Central memory CD4-positive, alpha-beta T cell (primary cell): ENCODE data around the gene MSI2.

Experiments
- DNase-seq: peaks from one replicate; pipeline ENCODE4 v3.0.0; 2022

MSI2 gene

DNA sequence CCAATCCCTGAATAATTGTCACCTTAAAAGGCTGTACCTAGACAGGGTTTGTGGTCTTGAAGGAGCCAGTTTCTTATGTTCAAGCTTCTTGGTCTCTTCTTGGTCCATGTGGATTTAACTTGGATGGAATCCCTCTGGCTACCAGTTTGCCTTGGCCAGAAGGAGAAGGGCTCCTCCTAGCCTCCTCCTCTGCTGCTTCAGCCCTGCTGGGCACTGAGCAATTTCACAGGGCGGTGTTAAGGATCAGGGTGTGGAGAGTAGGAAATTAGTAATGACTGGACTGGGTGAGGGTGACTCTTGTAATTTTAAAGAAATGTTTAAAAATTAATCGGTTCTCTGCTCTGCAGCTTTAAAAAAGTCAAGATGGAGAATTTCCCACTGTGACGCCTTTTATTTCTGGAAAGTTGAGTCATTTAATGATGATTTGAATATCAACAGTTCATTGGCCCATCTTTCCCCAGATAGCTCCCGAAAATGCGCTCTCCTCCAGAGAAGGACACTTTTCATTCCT lies 96.4 kb downstream of the MSI2 start:
- no peak for DNase-seq

DNA sequence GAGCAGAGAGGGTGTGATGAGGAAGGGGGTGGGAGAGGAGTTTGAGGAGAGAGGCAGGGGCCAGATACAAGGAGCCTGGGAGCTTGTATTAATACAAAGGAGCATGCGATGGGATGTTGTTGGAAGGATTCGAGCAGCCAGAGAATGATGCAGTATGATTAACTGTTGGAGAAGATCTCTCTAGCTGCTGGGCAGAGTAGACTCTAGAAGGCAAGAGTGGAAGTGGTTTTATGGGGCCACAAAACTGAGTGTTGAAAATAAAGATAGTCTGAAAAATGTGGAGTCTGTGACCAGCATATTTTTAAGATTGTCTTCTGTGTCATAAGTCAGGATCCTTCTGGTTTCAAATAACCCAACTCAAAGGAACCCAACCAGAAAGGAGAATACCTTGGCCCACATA lies 98.3 kb downstream of the MSI2 start:
- DNase-seq: no peak

DNA sequence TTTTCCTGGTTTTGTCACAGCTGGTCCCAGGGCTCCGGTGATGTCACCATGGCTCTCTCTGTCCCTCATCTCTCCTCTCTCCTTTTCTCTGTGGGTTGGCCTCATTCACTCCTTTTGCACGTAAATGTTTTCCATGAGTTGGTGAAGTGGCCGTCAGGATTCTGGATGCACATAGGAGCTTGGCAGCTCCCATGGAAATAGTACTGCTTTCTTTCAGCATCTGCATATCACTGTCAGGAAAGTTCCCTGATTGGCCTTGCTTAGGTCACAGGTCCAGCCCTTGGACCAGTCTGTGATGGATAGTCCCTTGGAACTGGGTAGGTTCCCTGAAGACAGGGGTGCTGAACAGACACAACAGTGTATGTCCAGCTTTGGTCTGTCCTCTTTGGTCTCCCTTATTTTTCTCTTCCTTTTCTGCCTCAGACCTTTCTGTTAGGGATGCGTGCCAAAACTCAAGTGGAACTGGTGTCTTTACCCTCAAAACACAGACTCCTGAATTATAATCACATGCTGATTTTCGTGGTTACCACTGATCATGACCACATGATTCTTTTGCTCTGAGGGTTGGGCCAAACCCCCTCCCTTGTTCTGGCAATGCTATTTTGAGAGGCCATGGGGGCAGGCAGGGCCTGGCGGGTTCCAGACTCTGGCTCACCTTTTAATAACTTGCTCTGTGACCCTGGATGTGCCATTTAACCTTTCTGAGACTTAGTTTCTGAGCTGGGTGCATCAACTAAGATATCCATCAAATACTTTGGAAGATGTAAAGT lies 99.0 kb downstream of the MSI2 start:
- no peak for DNase-seq

DNA sequence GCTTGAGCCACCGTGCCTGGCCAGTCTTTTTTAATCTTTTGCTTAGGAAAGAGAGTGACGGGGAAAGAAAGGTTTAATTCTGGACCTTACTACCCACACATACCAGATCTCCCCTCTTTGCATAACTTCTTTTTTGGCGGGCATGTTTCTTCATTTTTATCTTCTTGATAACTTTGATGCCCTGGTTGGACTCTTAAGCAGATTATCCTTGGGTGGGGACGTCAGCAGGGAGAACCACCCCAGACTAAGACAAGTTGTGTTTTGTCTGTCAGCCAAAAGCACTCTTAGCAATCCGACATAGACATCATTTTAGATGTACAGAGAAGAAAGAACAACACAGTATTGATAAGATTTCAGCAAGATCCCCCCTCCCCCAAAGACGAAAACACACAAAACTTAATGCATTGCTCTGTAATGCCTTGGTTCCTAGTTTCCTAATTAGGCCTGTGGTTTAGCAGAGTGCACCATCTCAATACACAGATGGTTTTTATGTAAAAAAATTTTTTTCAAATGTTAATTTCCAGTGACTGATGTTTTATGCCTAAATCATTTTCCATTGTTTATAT lies 99.9 kb downstream of the MSI2 start:
- DNase-seq: no peak

DNA sequence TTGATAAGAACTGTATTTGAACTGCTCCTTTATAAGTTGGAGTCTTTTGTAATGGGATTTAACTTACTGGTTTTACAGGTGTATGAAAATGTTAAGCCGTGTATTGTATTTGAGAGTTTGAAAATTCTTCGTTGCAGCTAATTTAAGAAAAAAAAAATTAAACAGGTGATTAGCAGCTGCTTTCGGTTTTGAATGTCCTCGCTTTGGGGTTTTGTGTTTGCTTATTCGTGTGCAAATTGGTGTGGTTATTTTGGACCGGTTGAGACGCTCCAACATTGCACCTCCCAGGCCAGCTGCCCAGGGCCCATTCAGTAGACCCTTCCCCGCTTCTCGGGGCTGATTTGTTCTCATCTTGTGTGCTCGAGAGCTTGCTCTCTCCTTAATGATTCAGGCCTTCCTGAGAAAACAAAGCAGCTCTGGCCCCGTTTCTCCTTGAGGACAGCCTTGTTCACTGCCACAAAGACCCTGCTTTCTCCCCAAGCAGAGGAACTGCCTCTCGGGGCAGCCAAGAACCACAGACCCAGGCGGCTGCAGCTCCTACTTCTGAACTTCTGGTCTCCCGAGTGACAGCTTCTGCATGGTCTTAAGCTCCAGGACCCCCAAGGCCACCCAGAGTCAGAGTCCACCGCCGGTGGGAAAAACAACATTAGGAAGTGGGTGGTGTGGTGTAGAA lies 100.5 kb downstream of the MSI2 start:
- no peak for DNase-seq

DNA sequence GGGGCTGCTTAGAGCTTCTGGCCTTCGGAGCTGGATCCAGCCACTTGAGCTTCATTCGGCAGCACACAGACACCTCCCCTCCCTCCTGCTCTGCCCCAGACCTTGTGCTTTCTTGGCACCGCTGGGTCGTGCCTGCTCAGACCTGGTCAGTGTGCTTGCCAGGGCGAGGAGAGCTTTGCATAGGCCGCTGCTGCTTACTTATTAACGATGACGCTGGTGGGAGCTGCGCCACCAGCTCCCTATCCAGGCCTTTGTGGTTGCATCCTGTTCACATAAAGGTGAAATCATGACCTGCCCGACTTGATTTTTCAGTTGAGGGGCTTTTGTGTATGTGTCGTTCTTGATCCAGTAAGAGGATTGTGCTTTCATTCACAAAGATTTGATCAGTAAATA lies 101.1 kb downstream of the MSI2 start:
- no peak for DNase-seq

DNA sequence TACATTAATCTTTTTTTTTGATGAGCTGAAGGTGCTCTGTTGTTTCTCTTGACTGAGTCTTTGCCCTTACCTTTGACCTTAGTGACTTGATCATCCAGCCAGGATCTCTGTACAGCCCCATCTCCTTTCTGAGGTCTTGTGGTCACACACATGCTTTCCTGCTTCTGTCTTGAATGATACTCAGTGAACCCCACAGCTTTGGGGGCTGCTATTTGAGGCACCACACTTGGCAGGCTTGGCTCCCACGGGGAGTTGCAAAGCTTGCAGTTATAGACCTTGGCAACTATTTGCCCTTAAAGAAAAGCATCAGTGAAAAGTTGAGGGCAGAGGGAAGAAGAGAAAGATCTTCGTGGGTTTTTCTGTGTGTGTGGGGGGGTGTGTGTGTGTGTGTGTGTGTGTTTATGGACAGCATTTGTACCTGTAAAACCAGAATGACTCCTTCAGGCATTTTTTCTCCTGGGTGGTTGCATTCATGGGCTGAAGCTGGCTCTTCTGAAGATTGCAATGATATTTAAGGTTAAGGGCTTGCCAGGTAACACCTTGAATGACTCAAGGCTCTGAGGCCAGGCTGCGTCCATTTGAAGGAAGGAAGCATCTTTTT lies 101.6 kb downstream of the MSI2 start:
- DNase-seq: no peak

DNA sequence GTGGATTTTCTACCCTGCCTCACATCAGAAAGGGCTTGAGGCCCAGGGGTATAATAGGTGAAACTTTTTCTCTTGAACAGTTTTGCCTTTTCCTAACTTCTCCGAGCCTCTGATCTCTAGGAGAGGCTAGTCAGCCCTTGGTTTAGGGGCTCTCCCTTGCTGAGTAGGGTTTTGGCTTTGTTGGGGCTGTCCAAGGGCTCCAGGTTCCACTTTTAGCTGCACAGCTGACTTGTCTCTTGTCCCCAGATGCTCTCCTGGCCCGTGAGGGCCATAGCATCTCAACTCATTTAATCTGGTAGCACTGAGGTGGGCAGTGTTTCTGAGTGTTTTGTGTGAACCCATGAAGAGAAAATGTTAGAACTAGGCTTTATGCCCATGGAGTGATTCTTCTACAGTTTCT lies 103.9 kb downstream of the MSI2 start:
- DNase-seq: no peak

DNA sequence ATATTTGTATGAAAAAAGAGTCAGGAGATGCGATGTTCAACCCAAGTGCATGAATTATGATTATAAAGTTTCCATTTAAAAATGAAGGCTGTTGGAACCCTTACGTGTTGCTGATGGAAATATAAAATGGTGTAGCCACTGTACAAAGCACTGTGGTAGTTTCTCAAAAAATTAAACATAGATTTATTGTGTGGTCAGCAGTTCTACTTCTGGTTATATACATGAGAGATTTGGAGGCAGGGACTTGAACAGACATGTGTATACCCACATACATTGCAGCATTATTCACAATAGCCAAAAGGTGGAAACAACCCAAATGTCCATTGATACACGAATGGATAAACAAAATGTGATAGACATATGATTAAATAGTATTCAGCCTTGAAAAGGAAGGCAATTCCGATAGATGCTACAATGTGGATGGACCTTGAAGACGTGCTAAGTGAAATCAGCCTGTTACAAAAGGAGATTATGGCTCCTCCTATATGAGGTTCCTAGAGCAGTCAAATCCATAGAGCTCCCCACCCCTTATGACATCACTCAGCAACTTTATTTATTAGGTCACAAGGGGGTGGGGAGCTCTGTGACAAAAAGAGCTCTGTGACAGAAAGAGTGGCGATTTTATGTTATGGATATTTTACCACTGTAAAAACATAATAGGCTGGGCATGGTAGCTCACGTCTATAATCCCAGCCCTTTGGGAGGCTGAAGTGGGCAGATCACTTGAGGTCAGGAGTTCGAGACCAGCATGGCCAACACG lies 106.7 kb downstream of the MSI2 start:
- DNase-seq: no peak

DNA sequence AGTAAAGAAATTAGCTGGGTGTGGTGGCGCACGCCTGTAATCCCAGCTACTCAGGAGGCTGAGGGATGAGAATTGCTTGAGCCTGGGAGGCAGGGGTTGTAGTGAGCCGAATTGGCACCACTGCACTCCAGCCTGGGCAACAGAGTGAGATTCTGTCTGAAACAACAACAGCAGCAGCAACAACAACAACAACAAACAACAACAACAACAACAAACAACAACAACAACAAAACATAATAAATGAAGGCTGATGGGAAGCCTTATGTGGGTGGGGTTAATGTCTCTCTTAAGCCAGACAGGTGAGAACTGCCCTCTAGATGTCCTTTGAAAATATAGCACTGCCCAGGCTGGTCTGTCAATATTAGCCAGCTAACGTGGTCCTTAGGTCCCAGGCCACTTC lies 107.3 kb downstream of the MSI2 start:
- no peak for DNase-seq

DNA sequence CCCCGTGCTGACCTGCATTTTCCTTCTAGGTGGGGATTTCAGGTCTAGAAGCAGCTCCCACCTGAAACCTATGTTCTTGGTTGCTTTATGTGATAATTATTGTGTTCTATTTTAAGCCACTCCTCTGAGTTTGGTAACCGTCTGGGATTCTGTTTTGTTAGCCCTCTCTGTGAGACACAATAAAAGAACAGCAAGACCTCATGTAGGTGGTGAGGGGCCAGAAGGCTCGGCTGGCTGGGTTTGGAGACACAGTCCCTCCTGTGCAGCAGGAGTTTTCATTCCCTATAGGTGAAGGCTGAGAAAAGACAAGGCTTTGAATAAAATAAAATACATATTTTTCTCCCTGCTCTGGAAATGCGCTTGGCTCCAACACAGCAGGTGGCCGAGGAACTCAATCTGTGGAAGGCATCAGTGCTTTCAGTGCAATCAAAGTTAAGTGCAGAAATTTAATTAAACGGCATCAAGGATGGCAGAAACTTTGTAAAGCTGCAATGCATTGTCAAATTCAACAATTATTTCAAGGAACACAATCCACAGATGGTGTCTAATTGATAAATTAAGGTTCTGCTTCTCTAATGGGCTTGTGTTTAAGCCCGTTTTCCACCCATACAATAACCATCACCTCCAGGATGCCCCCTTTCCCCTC lies 107.8 kb downstream of the MSI2 start:
- DNase-seq: no peak

DNA sequence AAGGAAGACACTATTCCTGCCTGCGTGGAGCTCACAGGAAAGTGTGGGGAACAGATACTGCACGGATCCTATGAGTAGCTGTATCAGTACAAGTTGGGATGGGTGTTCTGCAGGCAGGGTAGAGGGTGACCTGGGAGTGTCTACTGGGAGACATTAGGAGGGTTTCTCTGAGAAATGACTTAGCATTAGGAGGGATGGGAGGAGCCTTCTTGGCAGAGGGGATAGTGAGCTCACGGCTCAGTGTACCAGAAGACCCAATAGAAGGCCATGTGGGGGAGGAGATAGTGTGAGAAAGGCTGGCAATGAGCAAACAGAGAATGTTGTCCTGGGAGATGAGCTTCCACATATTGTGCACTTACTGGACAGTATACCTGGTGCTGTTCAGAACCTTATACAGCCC lies 109.1 kb downstream of the MSI2 start:
- DNase-seq: no peak

DNA sequence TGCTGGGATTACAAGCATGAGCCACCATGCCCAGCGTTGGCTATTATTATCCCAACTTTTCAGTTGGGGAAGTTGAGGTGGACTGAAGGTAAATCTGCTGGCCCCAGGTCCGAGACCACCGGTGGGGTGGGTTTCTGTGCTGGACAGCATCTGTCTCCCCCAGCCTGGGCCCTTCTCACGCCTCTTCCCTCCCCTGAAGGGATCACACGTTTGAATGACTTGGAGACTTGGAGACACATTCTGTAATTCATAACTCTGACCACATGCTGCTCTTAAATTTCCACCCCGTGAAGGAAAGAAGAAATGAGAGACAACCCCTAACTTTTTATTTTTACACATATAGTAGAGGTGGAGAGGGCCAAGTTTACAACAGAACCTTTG lies 109.8 kb downstream of the MSI2 start:
- DNase-seq: no peak

DNA sequence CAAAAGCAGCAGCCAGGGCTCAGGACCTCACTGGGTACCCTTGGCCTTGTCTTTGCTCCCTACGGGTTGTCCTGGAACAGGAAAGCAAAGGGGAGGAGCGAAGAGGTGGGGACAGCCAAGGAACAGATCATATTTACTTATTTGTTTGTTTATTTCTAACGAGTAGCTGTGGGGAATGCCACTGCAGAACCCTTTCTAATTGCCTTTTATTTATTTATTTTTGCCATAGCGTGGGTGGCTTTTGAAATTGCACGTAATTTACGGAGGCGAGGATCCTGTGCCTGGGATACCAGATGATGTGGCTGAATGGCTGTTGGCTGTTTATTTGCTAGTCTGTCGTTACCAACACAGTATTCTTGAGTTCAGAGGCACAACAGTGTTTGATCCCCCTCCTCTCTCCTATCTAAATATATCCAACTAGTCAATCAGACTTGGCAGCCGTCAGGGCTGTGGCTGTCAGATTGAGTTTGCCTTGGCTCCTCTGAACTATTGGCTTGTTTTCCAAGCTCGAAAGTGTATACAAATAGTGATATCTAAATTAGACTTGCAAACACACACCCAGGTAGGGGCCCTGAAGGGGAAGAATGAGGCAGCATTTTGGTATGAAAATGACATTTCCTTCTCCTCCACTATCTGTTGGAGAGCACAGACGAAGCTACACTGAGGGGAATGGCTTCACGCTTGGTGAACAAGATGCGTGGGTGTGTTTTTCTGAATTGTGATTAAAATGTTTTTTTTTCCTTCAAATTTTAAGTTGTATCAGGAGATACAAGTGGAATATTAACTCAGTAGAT lies 110.4 kb downstream of the MSI2 start:
- no peak for DNase-seq

DNA sequence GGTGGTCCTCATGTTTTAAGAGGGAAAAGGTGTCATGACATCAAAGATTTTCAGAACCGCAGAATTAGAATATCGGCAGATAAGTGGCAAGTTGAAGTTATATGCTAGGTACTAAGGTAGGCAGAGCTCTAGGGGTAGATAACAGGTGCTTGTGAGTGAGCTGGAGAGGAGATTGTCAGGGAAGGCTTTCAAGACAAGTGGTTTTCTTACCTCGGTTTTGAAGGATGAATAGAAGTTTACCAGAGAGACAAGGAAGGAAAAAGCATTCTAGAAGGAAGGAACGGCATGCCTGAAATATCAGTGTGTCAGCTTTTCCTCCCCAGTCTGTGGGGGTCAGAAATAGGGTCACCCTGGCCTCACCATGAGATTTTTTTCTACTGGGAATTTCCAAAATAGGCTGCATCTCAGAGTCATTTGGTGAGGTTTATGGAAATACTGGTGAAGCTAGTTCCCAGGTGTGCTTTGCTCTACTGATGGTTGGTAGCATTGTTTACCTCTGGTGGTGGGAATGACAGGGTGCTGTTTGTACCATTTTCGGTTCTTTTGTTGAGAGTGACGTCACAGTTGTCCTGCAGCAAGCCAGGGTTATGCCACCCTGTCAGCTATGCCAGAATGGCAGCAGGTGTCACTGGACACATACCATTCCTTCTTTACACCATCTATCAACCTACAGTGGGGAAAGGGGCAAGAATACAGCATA lies 112.5 kb downstream of the MSI2 start:
- no peak for DNase-seq

DNA sequence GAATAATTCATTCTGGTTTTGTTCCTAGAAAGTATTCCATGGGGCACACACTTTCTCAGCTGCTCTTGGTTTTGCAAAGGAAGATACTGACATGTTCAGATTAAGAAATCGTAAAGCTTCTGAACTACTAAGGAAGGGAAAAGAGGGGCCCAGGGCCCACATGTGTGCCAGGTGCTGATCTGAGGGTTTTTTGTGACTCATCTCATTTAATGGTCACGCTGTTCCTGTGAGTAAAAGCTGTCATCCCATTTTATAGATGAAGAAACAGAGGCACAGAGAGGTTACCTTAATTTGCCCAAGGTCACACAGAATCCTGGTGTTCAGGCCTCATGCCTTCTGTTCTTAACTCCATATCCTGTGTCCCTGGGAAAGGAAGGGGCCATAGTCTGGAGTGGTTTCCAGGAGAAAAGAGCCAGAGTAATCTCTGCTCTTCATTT lies 113.2 kb downstream of the MSI2 start:
- DNase-seq: no peak

DNA sequence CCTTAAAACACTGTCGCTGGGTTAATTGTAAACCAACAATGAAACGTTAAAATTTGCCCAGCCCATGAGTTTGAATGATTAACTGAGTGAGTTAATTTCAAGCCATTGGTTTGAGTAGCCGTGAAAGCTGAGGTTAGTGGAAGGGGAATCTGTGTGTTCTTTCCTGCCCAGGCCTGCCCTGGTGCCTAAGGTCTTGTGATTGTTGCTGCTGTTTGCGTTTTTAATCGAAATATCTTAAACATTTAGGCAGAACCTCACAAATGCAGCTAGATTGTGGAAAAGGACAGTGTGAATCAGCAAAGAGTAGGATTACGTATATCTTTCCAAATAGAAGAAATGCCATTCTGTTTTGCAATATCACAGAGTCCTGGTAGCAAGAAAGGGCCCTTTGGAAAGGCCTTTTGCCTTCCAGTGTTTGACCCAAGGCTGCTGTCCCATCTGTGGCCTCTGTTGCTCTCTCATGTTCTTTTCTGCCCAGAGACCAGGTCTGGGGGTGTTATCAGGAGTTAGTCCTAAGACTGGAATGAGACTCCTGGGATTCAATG lies 113.8 kb downstream of the MSI2 start:
- no peak for DNase-seq

DNA sequence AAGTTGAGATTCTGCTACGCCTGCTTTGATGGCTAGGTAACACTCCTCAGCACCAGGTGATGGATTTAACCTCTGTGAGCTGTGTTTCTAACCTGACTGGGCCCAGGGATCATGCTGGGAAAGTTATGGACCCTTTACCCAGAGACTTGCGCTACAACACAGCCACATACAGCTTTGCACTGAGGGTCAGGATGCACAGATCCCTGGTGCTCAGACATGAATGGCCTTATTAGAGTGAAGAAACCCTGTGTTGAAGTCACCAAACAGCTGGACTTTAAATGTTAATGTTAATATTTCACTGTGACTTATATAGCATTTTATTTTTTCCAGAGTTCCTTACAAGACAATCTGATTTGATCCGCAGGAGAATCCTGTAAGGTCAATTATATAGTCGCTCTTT lies 114.3 kb downstream of the MSI2 start:
- no peak for DNase-seq

DNA sequence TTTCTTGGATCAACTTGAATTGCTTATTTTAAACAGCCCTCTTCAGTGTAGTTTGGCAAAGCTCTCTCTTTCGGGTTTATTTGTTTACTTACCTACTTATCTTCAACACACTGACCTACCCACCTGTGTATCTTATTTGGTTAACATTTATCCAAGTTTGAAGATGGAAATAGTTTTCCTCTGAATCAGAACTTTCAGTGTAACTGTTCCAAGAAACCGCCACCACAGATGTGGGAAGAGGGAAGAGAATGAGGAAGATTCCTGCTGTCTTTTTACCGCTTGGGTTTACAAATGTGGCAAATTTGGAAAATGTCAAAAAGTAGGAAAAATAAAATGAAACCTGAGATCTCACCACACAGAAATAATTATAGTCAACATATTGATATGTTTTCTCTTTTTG lies 115.8 kb downstream of the MSI2 start:
- DNase-seq: no peak

DNA sequence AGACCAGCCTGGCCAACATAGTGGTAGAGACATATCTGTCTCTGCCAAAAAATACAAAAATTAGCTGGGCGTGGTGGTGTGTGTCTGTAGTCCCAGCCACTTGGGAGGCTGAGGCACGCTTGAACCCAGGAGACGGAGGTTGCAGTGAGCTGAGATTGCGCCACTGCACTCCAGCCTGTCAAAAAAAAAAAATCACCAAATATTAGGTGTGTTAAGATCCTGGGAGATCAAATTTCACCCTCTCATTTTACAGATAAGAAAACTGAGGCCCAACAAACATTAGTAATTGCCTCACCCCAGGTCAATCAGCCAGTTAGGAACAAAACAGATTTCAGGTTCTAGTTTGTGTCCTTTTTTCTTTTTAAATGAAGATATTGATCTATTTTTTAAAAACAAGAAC lies 116.7 kb downstream of the MSI2 start:
- DNase-seq: no peak

DNA sequence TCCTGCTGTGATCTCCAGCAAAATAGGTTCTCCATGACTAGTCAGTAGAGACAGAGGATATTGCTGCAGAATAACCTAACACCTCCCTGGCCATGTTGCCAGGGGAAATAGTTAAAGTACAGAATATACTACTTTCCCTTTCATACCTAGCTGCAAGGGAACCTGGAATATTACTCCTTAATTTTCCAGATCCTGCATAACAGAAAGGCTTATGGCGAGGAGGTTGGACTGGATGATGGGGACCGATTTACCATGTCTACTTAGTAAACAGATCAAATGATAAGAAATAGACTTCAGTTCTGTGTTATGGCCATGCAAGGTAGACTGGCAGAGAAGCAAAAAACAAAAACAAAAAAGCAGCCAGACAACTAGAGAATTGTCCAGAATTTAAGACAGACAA lies 117.4 kb downstream of the MSI2 start:
- DNase-seq: no peak
